HG02610 (cell line): Measurements from ENCODE around the gene RIMS1.

Source experiments
- ATAC-seq: cut with Tn5 transposase; IDR thresholded peaks from one replicate; pipeline ENCODE4 v1.9.1; 2021; ENCODE audit warnings: mild to moderate bottlenecking, moderate library complexity; ENCODE audit not compliant: unreplicated experiment

RIMS1 gene

GRCh38 chr6:72081871-72082270 lies 195.5 kb downstream of the RIMS1 start:
- ATAC-seq = no peak

- no peak for ATAC-seq
Measured at GRCh38 chr6:72083976-72084375, 197.6 kb downstream of the RIMS1 start.

GRCh38 chr6:72084992-72085569 lies 198.7 kb downstream of the RIMS1 start:
- no peak for ATAC-seq

- no peak for ATAC-seq
Measured at GRCh38 chr6:72094506-72094905, 208.2 kb downstream of the RIMS1 start.

GRCh38 chr6:72102561-72102960 lies 216.2 kb downstream of the RIMS1 start:
- ATAC-seq = no peak

- ATAC-seq = no peak
Measured at GRCh38 chr6:72111611-72112010, 225.3 kb downstream of the RIMS1 start.

GRCh38 chr6:72130327-72130726 lies 244.0 kb downstream of the RIMS1 start:
- ATAC-seq = no peak

GRCh38 chr6:72132427-72132826 lies 246.1 kb downstream of the RIMS1 start:
- ATAC-seq = peak; percentile 64

GRCh38 chr6:72132851-72133250 lies 246.5 kb downstream of the RIMS1 start:
- peak; percentile 20 for ATAC-seq

GRCh38 chr6:72133324-72133723 lies 247.0 kb downstream of the RIMS1 start:
- ATAC-seq = no peak

GRCh38 chr6:72140795-72141194 lies 254.4 kb downstream of the RIMS1 start:
- no peak for ATAC-seq

GRCh38 chr6:72149715-72150114 lies 263.4 kb downstream of the RIMS1 start:
- no peak for ATAC-seq

GRCh38 chr6:72151742-72152141 lies 265.4 kb downstream of the RIMS1 start:
- no peak for ATAC-seq

- no peak for ATAC-seq
Measured at GRCh38 chr6:72175916-72176315, 289.6 kb downstream of the RIMS1 start.

GRCh38 chr6:72182337-72183246 lies 296.2 kb downstream of the RIMS1 start:
- no peak for ATAC-seq

GRCh38 chr6:72203983-72204382 lies 317.6 kb downstream of the RIMS1 start:
- no peak for ATAC-seq

- no peak for ATAC-seq
Measured at GRCh38 chr6:72205500-72205899, 319.1 kb downstream of the RIMS1 start.

GRCh38 chr6:72206606-72207005 lies 320.3 kb downstream of the RIMS1 start:
- ATAC-seq = no peak

- ATAC-seq = no peak
Measured at GRCh38 chr6:72212686-72213085, 326.3 kb downstream of the RIMS1 start.

- ATAC-seq = no peak
Measured at GRCh38 chr6:72213654-72214053, 327.3 kb downstream of the RIMS1 start.

- no peak for ATAC-seq
Measured at GRCh38 chr6:72216222-72217068, 330.1 kb downstream of the RIMS1 start.
